ENCODE data around the gene FCGBP.

Gene FCGBP

GRCh38 chr19:39919976-39920375, 14.5 kb downstream of the FCGBP start:
- Histone ChIP-seq H3K36me3 (ENCODE audit: control insufficient read depth in 4 of 4, insufficient read depth in 4 of 4, low read length in 3 of 4) (no peaks in the 10 kb centered on the region), H3K27ac (ENCODE audit: insufficient read depth in 1 of 2, low read depth in 1 of 2, low read length in 2 of 2, poor library complexity in 1 of 2, severe bottlenecking in 2 of 2) (no peak overlapping the region), H3K4me1 (ENCODE audit: control extremely low read depth in 1 of 4, control insufficient read depth in 4 of 4, insufficient read depth in 4 of 4, low read length in 3 of 4) (no peaks in the 10 kb centered on the region), H3K9me3 (ENCODE audit: control extremely low read depth in 1 of 5, control insufficient read depth in 4 of 5, insufficient read depth in 2 of 5, low read depth in 1 of 5, low read length in 4 of 5) (peaks cover 0 to 2% (median 0%) of the 10 kb centered on the region in 5 experiments), H3K4me3 (ENCODE audit: control insufficient read depth in 1 of 7, extremely low read depth in 1 of 7, insufficient read depth in 4 of 7, low read depth in 2 of 7, low read length in 6 of 7) (no peak overlapping the region), H3K27me3 (replicated peaks in 2 of 5; ENCODE audit: control insufficient read depth in 4 of 5, insufficient read depth in 5 of 5, low read length in 4 of 5) (peaks cover 0 to 75% (median 12%) of the 10 kb centered on the region in 5 experiments)
- no peak for DNase-seq
- 100% methylated on average over 6 of the region's 6 CpGs for WGBS (ENCODE audit: insufficient coverage)
- ChIA-PET CTCF (interaction anchor here (1.1 kb wide), 1 partner anchor 50 kb away, joined by 3 read pairs; no protein-coding TSS in a partner anchor), POLR2A (no interaction called here)

GRCh38 chr19:39918183-39918651, 16.2 kb downstream of the FCGBP start:
- Histone ChIP-seq H3K27ac (ENCODE audit: insufficient read depth in 1 of 2, low read depth in 1 of 2, low read length in 2 of 2, poor library complexity in 1 of 2, severe bottlenecking in 2 of 2) (no peak overlapping the region), H3K9me3 (ENCODE audit: control extremely low read depth in 1 of 5, control insufficient read depth in 4 of 5, insufficient read depth in 2 of 5, low read depth in 1 of 5, low read length in 4 of 5) (peaks cover 0 to 2% (median 0%) of the 10 kb centered on the region in 5 experiments), H3K4me3 (ENCODE audit: control insufficient read depth in 1 of 7, extremely low read depth in 1 of 7, insufficient read depth in 4 of 7, low read depth in 2 of 7, low read length in 6 of 7) (no peak overlapping the region), H3K4me1 (ENCODE audit: control extremely low read depth in 1 of 4, control insufficient read depth in 4 of 4, insufficient read depth in 4 of 4, low read length in 3 of 4) (no peaks in the 10 kb centered on the region), H3K36me3 (ENCODE audit: control insufficient read depth in 4 of 4, insufficient read depth in 4 of 4, low read length in 3 of 4) (no peaks in the 10 kb centered on the region), H3K27me3 (replicated peaks in 2 of 5; ENCODE audit: control insufficient read depth in 4 of 5, insufficient read depth in 5 of 5, low read length in 4 of 5) (peaks cover 0 to 78% (median 12%) of the 10 kb centered on the region in 5 experiments)
- CTCF ChIA-PET = no interaction called here
- POLR2A ChIA-PET = no interaction called here
- WGBS (ENCODE audit: insufficient coverage) = 91% methylated on average over 12 of the region's 20 CpGs
- DNase-seq = no peak

DNA sequence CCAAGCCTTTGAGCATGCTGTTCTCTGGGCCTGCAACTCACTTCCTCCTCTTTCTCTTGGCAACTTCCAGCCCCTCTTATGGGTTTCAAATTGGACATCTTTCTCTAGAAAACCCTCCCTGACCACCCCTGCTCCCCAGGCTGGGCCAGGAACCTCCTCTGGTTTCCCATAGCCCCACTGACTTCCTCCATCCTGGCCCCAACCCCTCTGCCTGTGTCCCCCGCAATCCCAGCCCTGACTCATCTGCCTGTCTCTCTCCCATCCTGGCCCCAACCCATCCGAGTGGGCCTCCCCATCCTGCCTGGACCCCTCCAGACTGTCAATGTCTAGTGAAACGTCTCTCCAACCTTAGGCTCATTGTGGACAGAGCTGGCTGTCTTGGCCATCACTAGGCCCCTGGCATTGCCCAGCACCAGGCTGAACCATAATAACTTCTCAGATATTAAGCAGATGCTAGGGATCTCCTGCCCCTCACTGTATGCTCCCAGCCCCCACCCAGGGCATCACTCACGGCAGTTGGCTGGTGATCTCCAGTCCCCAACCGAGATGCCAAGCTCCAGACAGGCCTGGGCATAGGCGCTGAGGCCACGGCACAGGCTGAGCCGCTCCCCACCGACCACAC, 16.8 kb downstream of the FCGBP start:
- ChIA-PET CTCF (no interaction called here), POLR2A (no interaction called here)
- WGBS (ENCODE audit: insufficient coverage) = 88% methylated on average over 7 of the region's 9 CpGs
- Histone ChIP-seq H3K9me3 (ENCODE audit: control extremely low read depth in 1 of 5, control insufficient read depth in 4 of 5, insufficient read depth in 2 of 5, low read depth in 1 of 5, low read length in 4 of 5) (peaks cover 0 to 2% (median 0%) of the 10 kb centered on the region in 5 experiments), H3K27me3 (replicated peaks in 2 of 5; ENCODE audit: control insufficient read depth in 4 of 5, insufficient read depth in 5 of 5, low read length in 4 of 5) (peaks cover 0 to 82% (median 14%) of the 10 kb centered on the region in 5 experiments), H3K4me3 (ENCODE audit: control insufficient read depth in 1 of 7, extremely low read depth in 1 of 7, insufficient read depth in 4 of 7, low read depth in 2 of 7, low read length in 6 of 7) (no peak overlapping the region), H3K27ac (ENCODE audit: insufficient read depth in 1 of 2, low read depth in 1 of 2, low read length in 2 of 2, poor library complexity in 1 of 2, severe bottlenecking in 2 of 2) (no peak overlapping the region), H3K4me1 (ENCODE audit: control extremely low read depth in 1 of 4, control insufficient read depth in 4 of 4, insufficient read depth in 4 of 4, low read length in 3 of 4) (no peaks in the 10 kb centered on the region), H3K36me3 (ENCODE audit: control insufficient read depth in 4 of 4, insufficient read depth in 4 of 4, low read length in 3 of 4) (no peaks in the 10 kb centered on the region)
- no peak for DNase-seq

GRCh38 chr19:39916851-39917396, 17.5 kb downstream of the FCGBP start:
- Histone ChIP-seq H3K4me3 (ENCODE audit: control insufficient read depth in 1 of 7, extremely low read depth in 1 of 7, insufficient read depth in 4 of 7, low read depth in 2 of 7, low read length in 6 of 7) (no peak overlapping the region), H3K9me3 (ENCODE audit: control extremely low read depth in 1 of 5, control insufficient read depth in 4 of 5, insufficient read depth in 2 of 5, low read depth in 1 of 5, low read length in 4 of 5) (peaks cover 0 to 2% (median 0%) of the 10 kb centered on the region in 5 experiments), H3K4me1 (ENCODE audit: control extremely low read depth in 1 of 4, control insufficient read depth in 4 of 4, insufficient read depth in 4 of 4, low read length in 3 of 4) (no peaks in the 10 kb centered on the region), H3K27me3 (replicated peaks in 2 of 5; ENCODE audit: control insufficient read depth in 4 of 5, insufficient read depth in 5 of 5, low read length in 4 of 5) (peaks cover 0 to 82% (median 16%) of the 10 kb centered on the region in 5 experiments), H3K36me3 (ENCODE audit: control insufficient read depth in 4 of 4, insufficient read depth in 4 of 4, low read length in 3 of 4) (no peaks in the 10 kb centered on the region), H3K27ac (ENCODE audit: insufficient read depth in 1 of 2, low read depth in 1 of 2, low read length in 2 of 2, poor library complexity in 1 of 2, severe bottlenecking in 2 of 2) (no peak overlapping the region)
- CTCF ChIA-PET = no interaction called here
- 76% methylated on average over 4 of the region's 5 CpGs for WGBS (ENCODE audit: insufficient coverage)
- DNase-seq = no peak
- POLR2A ChIA-PET = no interaction called here

- H3K4me1 ChIP-seq (ENCODE audit: control extremely low read depth in 1 of 4, control insufficient read depth in 4 of 4, insufficient read depth in 4 of 4, low read length in 3 of 4) = no peaks in the 10 kb centered on the region
- no peak overlapping the region for H3K4me3 ChIP-seq (ENCODE audit: control insufficient read depth in 1 of 7, extremely low read depth in 1 of 7, insufficient read depth in 4 of 7, low read depth in 2 of 7, low read length in 6 of 7)
- DNase-seq = no peak
- POLR2A ChIA-PET = no interaction called here
- H3K36me3 ChIP-seq (ENCODE audit: control insufficient read depth in 4 of 4, insufficient read depth in 4 of 4, low read length in 3 of 4) = no peaks in the 10 kb centered on the region
- CTCF ChIA-PET = interaction anchor here (1.1 kb wide), 1 partner anchor 9 kb away, joined by 3 read pairs; no protein-coding TSS in a partner anchor
- WGBS (ENCODE audit: insufficient coverage) = 73% methylated on average over 5 of the region's 5 CpGs
- peaks cover 0 to 77% (median 16%) of the 10 kb centered on the region in 5 experiments for H3K27me3 ChIP-seq (replicated peaks in 2 of 5; ENCODE audit: control insufficient read depth in 4 of 5, insufficient read depth in 5 of 5, low read length in 4 of 5)
- peaks cover 0 to 2% (median 0%) of the 10 kb centered on the region in 5 experiments for H3K9me3 ChIP-seq (ENCODE audit: control extremely low read depth in 1 of 5, control insufficient read depth in 4 of 5, insufficient read depth in 2 of 5, low read depth in 1 of 5, low read length in 4 of 5)
- H3K27ac ChIP-seq (ENCODE audit: insufficient read depth in 1 of 2, low read depth in 1 of 2, low read length in 2 of 2, poor library complexity in 1 of 2, severe bottlenecking in 2 of 2) = no peak overlapping the region
Observed at GRCh38 chr19:39916236-39916635, 18.2 kb downstream of the FCGBP start.

DNA sequence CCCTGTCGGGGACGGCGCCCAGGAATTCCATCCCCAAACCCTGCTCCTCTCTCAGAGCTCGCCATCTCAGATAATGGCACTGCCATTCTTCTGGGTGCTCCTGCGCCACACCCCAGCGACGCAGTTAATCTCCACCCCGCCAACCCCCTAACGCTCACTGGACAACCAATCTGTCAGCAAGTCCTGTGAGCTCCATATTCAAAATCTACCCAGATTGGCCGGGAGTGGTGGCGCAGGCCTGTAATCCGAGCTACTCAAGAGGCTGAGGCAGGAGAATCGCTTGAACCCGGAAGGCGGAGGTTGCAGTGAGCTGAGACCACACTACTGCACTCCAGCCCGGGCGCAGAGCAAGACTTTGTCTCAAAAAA, 18.6 kb downstream of the FCGBP start:
- H3K9me3 ChIP-seq (ENCODE audit: control extremely low read depth in 1 of 5, control insufficient read depth in 4 of 5, insufficient read depth in 2 of 5, low read depth in 1 of 5, low read length in 4 of 5) = peaks cover 0 to 2% (median 0%) of the 10 kb centered on the region in 5 experiments
- no peak overlapping the region for H3K4me3 ChIP-seq (ENCODE audit: control insufficient read depth in 1 of 7, extremely low read depth in 1 of 7, insufficient read depth in 4 of 7, low read depth in 2 of 7, low read length in 6 of 7)
- H3K36me3 ChIP-seq (ENCODE audit: control insufficient read depth in 4 of 4, insufficient read depth in 4 of 4, low read length in 3 of 4) = no peaks in the 10 kb centered on the region
- DNase-seq = no peak
- H3K27ac ChIP-seq (ENCODE audit: insufficient read depth in 1 of 2, low read depth in 1 of 2, low read length in 2 of 2, poor library complexity in 1 of 2, severe bottlenecking in 2 of 2) = no peak overlapping the region
- peaks cover 0 to 76% (median 16%) of the 10 kb centered on the region in 5 experiments for H3K27me3 ChIP-seq (replicated peaks in 2 of 5; ENCODE audit: control insufficient read depth in 4 of 5, insufficient read depth in 5 of 5, low read length in 4 of 5)
- POLR2A ChIA-PET = no interaction called here
- 96% methylated on average over 10 of the region's 17 CpGs for WGBS (ENCODE audit: insufficient coverage)
- CTCF ChIA-PET = interaction anchor here (1.1 kb wide), 1 partner anchor 9 kb away, joined by 3 read pairs; no protein-coding TSS in a partner anchor
- H3K4me1 ChIP-seq (ENCODE audit: control extremely low read depth in 1 of 4, control insufficient read depth in 4 of 4, insufficient read depth in 4 of 4, low read length in 3 of 4) = no peaks in the 10 kb centered on the region

DNA sequence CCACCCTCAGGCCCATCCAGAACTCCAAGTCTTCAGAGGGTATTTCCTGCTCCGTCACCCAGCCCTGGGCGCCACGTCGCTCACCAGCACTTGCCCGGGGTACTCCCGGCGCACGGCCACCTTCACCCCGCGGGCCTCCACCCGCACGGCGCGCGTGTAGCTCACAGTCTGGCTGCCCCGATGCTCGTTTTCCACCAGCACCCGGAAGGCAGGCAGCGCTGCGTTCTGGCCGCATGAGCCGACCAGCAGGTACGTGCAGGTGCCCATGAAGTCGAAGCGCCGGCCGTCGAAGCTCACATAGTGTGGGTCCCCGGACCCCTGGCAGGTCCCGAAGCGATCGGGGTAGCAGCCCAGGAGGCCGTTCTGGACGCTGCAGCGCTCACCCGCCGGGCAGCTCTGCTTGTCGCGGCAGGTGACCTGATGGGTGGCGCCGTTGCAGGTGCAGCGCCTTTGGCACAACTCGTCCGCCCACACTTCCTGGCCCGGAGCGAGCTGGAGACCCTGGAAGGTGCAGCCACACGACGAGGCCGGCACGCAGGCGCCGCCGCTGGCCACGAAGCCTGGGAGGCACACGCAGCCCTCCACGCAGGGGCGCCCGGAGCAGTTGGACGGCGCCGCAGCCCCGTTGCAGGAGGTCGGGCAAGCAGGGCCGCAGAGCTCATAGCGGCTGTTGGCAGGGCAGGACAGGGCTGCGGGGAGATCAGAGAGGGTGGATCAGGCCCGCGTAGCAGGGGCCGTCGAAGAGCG, 19.2 kb downstream of the FCGBP start:
- DNase-seq = no peak
- no peak overlapping the region for H3K4me3 ChIP-seq (ENCODE audit: control insufficient read depth in 1 of 7, extremely low read depth in 1 of 7, insufficient read depth in 4 of 7, low read depth in 2 of 7, low read length in 6 of 7)
- ChIA-PET POLR2A (no interaction called here), CTCF (interaction anchor here (1.1 kb wide), 1 partner anchor 9 kb away, joined by 3 read pairs; no protein-coding TSS in a partner anchor)
- no peaks in the 10 kb centered on the region for H3K4me1 ChIP-seq (ENCODE audit: control extremely low read depth in 1 of 4, control insufficient read depth in 4 of 4, insufficient read depth in 4 of 4, low read length in 3 of 4)
- H3K27ac ChIP-seq (ENCODE audit: insufficient read depth in 1 of 2, low read depth in 1 of 2, low read length in 2 of 2, poor library complexity in 1 of 2, severe bottlenecking in 2 of 2) = no peak overlapping the region
- peaks cover 0 to 2% (median 0%) of the 10 kb centered on the region in 5 experiments for H3K9me3 ChIP-seq (ENCODE audit: control extremely low read depth in 1 of 5, control insufficient read depth in 4 of 5, insufficient read depth in 2 of 5, low read depth in 1 of 5, low read length in 4 of 5)
- H3K27me3 ChIP-seq (replicated peaks in 2 of 5; ENCODE audit: control insufficient read depth in 4 of 5, insufficient read depth in 5 of 5, low read length in 4 of 5) = peaks cover 0 to 75% (median 16%) of the 10 kb centered on the region in 5 experiments
- no peaks in the 10 kb centered on the region for H3K36me3 ChIP-seq (ENCODE audit: control insufficient read depth in 4 of 4, insufficient read depth in 4 of 4, low read length in 3 of 4)
- WGBS (ENCODE audit: insufficient coverage) = 64% methylated on average over 68 of the region's 71 CpGs
